ENCODE results near the gene BBS9. TPM values are rescaled to one million over a fixed set of nuclear protein-coding genes. Genes with fewer than 3 reads are reported as not detected.

Gene BBS9
- total and polyA plus RNA-seq, 2 donors (not counting 1 experiment from before 2014, with no cell fraction given) = 8.4 to 45.2 TPM

DNA sequence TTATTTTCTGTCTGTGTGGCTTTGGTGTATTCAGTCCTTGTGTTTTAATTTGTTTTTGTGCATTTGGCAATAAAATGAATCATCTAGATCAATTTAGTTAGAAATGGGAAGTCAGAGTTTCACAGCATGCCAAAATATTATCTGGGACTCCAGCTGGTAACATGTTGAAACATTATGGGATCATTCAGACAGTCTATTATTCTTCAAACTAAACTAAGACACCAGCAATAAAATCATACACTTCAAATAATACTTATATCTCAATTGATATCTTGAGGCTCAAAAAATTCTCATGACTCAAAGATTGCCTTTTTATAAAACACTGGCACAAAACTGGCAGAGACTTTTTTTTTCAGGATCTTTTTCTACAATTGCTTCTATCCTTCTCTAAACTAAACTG is 14.4 kb upstream of the BBS9 start:
- H3K9ac ChIP-seq (ENCODE audit: low read length) = no peak overlapping the region
- H3K4me3 ChIP-seq (ENCODE audit: control extremely low read depth in 1 of 5, extremely low read depth in 1 of 5, insufficient read depth in 1 of 5, low read depth in 2 of 5, low read length in 4 of 5) = no peak overlapping the region
- H3K79me2 ChIP-seq (ENCODE audit: control insufficient read depth, insufficient read depth, low read length) = no peaks in the 10 kb centered on the region
- ATAC-seq (ENCODE audit: low read depth) (no peak), DNase-seq (no peak)
- no peak overlapping the region for H3K27ac ChIP-seq (ENCODE audit: low read length in 2 of 2)
- TF ChIP-seq, protein P1, sequence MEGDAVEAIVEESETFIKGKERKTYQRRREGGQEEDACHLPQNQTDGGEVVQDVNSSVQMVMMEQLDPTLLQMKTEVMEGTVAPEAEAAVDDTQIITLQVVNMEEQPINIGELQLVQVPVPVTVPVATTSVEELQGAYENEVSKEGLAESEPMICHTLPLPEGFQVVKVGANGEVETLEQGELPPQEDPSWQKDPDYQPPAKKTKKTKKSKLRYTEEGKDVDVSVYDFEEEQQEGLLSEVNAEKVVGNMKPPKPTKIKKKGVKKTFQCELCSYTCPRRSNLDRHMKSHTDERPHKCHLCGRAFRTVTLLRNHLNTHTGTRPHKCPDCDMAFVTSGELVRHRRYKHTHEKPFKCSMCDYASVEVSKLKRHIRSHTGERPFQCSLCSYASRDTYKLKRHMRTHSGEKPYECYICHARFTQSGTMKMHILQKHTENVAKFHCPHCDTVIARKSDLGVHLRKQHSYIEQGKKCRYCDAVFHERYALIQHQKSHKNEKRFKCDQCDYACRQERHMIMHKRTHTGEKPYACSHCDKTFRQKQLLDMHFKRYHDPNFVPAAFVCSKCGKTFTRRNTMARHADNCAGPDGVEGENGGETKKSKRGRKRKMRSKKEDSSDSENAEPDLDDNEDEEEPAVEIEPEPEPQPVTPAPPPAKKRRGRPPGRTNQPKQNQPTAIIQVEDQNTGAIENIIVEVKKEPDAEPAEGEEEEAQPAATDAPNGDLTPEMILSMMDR (IDR thresholded peaks at IDR 0.05) = no peak
- intact Hi-C loops (cut with micrococcal nuclease) = no loop called here
- H3K4me1 ChIP-seq (ENCODE audit: control insufficient read depth in 2 of 2, insufficient read depth in 2 of 2, low read length in 2 of 2) = peaks cover under 1 to 2% of the 10 kb centered on the region in 2 donors
- peaks cover 0 to 4% (median 3%) of the 10 kb centered on the region in 3 donors for H3K9me3 ChIP-seq (ENCODE audit: control extremely low read depth in 1 of 3, control insufficient read depth in 2 of 3, insufficient read depth in 1 of 3, low read length in 2 of 3)
- H3K4me2 ChIP-seq (replicated peaks; ENCODE audit: low read depth, low read length, poor library complexity, severe bottlenecking) = no peak overlapping the region
- peaks cover 4% of the 10 kb centered on the region for H3K9me3 Mint-ChIP-seq (ENCODE audit: insufficient read depth)
- H3K4me1 Mint-ChIP-seq = peaks cover 1% of the 10 kb centered on the region
- peaks cover 26% of the 10 kb centered on the region for H3K27me3 Mint-ChIP-seq
- H4K20me1 ChIP-seq (ENCODE audit: control insufficient read depth, insufficient read depth, low read length, poor library complexity, severe bottlenecking) = no peaks in the 10 kb centered on the region
- ChIA-PET POLR2A (interaction anchor here (0.6 kb wide), 1 partner anchor 175 kb away, joined by 3 read pairs; no protein-coding TSS in a partner anchor), CTCF (no interaction called here)
- H3K36me3 ChIP-seq (replicated peaks in 1 of 2; ENCODE audit: control extremely low read depth in 1 of 2, control insufficient read depth in 1 of 2, extremely low read depth in 1 of 2, insufficient read depth in 2 of 2, low read length in 1 of 2) = no peaks in the 10 kb centered on the region
- H2AFZ ChIP-seq (ENCODE audit: insufficient read depth, low read depth, low read length, poor library complexity, severe bottlenecking) = no peak overlapping the region
- no peak overlapping the region for H3K4me3 Mint-ChIP-seq
- H3K27me3 ChIP-seq (replicated peaks in 1 of 4; ENCODE audit: control extremely low read depth in 1 of 4, control insufficient read depth in 3 of 4, insufficient read depth in 4 of 4, low read length in 3 of 4) = peaks cover 0 to 4% (median 0%) of the 10 kb centered on the region in 4 experiments
- no peak overlapping the region for H3K27ac Mint-ChIP-seq

DNA sequence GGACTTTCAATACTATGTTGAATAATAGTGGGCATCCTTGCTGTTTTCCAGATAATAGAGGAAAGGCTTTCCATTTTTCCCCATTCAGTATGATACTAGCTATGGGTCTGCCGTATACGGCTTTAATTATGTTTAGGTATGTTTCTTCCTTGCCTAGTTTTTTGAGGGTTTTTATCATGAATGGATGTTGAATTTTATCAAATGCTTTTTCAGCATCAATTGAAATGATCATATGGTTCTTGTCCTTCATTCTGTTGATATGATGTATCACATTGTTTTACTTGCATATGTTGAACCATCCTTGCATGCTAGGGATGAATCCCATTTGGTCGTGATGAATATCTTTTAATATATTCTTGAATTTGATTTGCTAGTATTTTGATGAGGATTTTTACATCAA is 11.0 kb upstream of the BBS9 start:
- Histone ChIP-seq H3K9me3 (ENCODE audit: control extremely low read depth in 1 of 3, control insufficient read depth in 2 of 3, insufficient read depth in 1 of 3, low read length in 2 of 3) (peaks cover 0 to 4% (median 3%) of the 10 kb centered on the region in 3 donors), H3K4me3 (ENCODE audit: control extremely low read depth in 1 of 5, extremely low read depth in 1 of 5, insufficient read depth in 1 of 5, low read depth in 2 of 5, low read length in 4 of 5) (no peak overlapping the region), H3K27me3 (replicated peaks in 1 of 4; ENCODE audit: control extremely low read depth in 1 of 4, control insufficient read depth in 3 of 4, insufficient read depth in 4 of 4, low read length in 3 of 4) (peaks cover 0 to 8% (median 3%) of the 10 kb centered on the region in 4 experiments), H3K4me1 (ENCODE audit: control insufficient read depth in 2 of 2, insufficient read depth in 2 of 2, low read length in 2 of 2) (no peaks in the 10 kb centered on the region), H3K9ac (ENCODE audit: low read length) (no peak overlapping the region), H4K20me1 (ENCODE audit: control insufficient read depth, insufficient read depth, low read length, poor library complexity, severe bottlenecking) (no peaks in the 10 kb centered on the region), H3K27ac (ENCODE audit: low read length in 2 of 2) (no peak overlapping the region), H2AFZ (ENCODE audit: insufficient read depth, low read depth, low read length, poor library complexity, severe bottlenecking) (no peak overlapping the region), H3K79me2 (ENCODE audit: control insufficient read depth, insufficient read depth, low read length) (no peaks in the 10 kb centered on the region), H3K4me2 (replicated peaks; ENCODE audit: low read depth, low read length, poor library complexity, severe bottlenecking) (no peak overlapping the region), H3K36me3 (replicated peaks in 1 of 2; ENCODE audit: control extremely low read depth in 1 of 2, control insufficient read depth in 1 of 2, extremely low read depth in 1 of 2, insufficient read depth in 2 of 2, low read length in 1 of 2) (no peaks in the 10 kb centered on the region)
- ATAC-seq (ENCODE audit: low read depth) (no peak), DNase-seq (no peak)
- H3K9me3 Mint-ChIP-seq (ENCODE audit: insufficient read depth) = peaks cover 4% of the 10 kb centered on the region
- CTCF ChIA-PET = interaction anchor here (1.0 kb wide), 1 partner anchor 8 kb away, joined by 3 read pairs; no protein-coding TSS in a partner anchor
- POLR2A ChIA-PET = no interaction called here
- no peak overlapping the region for H3K27ac Mint-ChIP-seq
- intact Hi-C loops (cut with micrococcal nuclease) = no loop called here
- no peak overlapping the region for H3K4me3 Mint-ChIP-seq
- no CpG with 5 or more reads among the region's 3 CpGs for WGBS (ENCODE audit: insufficient coverage)
- TF ChIP-seq, protein P1 (IDR thresholded peaks at IDR 0.05) = no peak
- TF ChIP-seq EZH2 (IDR thresholded peaks at IDR 0.05; ENCODE audit: borderline replicate concordance, insufficient read depth, low read depth, low read length, poor library complexity, severe bottlenecking) = no peak
- peaks cover 19% of the 10 kb centered on the region for H3K27me3 Mint-ChIP-seq
- H3K4me1 Mint-ChIP-seq = no peaks in the 10 kb centered on the region

All from B cell (primary cell).